Chondrocyte (in vitro differentiated cells): Measurements from ENCODE around the gene NDUFAF2. TPM values are rescaled to one million over a fixed set of nuclear protein-coding genes. Genes with fewer than 3 reads are reported as not detected.

ENCODE experiments used
- DNase-seq: peaks from one replicate; pipeline ENCODE4 v3.0.0; 2021; ENCODE audit warnings: mixed read lengths, low spot score
- H3K27ac Mint-ChIP-seq: one replicate; pipeline ENCODE4 v1.8.0; 2021; ENCODE audit warnings: mild to moderate bottlenecking, moderate library complexity, mixed read lengths; ENCODE audit not compliant: unreplicated experiment
- H3K27me3 Mint-ChIP-seq: 2 replicates; pipeline ENCODE4 v1.8.0; 2021; ENCODE audit warnings: low read depth, mixed read lengths
- H3K36me3 Mint-ChIP-seq: 2 replicates; pipeline ENCODE4 v1.8.0; 2021; ENCODE audit warnings: low read depth, mixed read lengths
- H3K4me1 Mint-ChIP-seq: 2 replicates; pipeline ENCODE4 v1.8.0; 2021; ENCODE audit warnings: low read depth, mild to moderate bottlenecking, mixed read lengths
- H3K4me3 Mint-ChIP-seq: one replicate; pipeline ENCODE4 v1.8.0; 2021; ENCODE audit warnings: mild to moderate bottlenecking, moderate library complexity, mixed read lengths; ENCODE audit not compliant: unreplicated experiment
- H3K9me3 Mint-ChIP-seq: 2 replicates; pipeline ENCODE4 v1.8.0; 2021; ENCODE audit warnings: low read depth, mixed read lengths
- CTCF ChIP-seq: fragments of 200-600 bp; sonication (generic); IDR thresholded peaks from 2 replicates; pipeline ENCODE4 v1.5.0; 2021; ENCODE audit warnings: antibody characterized with exemption, mild to moderate bottlenecking, moderate library complexity
- total RNA-seq: library from RNA; stranded (reverse); gene quantifications from 3 replicates; pipeline ENCODE4 v1.2.1, GENCODE V29; 2021

The NDUFAF2 gene
- total RNA-seq, 1 donor from 2014 or later: 32.9 TPM

DNA sequence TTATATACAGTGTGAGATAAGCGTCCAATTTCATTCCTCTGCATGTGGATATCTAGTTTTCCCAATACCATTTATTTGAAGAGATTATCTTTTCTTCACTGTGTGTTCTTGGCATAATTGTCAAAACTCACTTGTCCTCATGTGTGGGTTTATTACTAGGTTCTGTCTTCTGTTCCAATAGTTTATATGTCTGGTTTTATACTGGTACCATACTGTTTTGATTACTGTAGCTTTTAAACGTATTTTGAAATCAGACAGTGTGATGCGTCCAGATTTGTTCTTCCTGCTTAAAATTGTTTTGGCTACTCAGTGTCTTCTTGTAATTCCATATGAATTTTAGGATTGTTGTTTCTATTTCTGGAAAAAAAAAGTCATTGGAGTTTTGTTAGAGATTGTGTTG, 10.2 kb downstream of the NDUFAF2 start:
- Mint-ChIP-seq H3K4me3 (no peak overlapping the region), H3K9me3 (peaks cover 10% of the 10 kb centered on the region), H3K4me1 (no peaks in the 10 kb centered on the region), H3K27ac (no peak overlapping the region), H3K36me3 (peaks cover 3% of the 10 kb centered on the region), H3K27me3 (no peaks in the 10 kb centered on the region)
- no peak for TF ChIP-seq CTCF
- DNase-seq: no peak

DNA sequence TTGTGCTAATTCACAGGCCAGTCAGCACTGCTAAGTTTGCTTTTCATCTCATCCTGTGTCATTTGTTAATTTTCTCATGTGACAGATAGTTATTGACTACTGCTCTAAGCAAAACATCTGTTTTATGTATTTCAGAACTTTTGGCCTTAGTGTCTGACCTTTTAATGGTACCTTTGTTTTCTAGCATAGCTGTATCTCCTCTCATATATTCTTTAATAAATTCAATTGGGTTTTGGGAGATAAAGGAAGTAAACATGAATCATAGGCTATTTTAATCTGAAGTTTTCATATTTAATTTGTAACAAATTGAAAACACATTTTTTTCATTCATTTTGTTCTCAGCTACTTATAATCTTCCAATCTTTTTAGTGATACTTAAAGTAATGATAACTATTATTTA, 13.1 kb downstream of the NDUFAF2 start:
- Mint-ChIP-seq H3K4me3 (no peak overlapping the region), H3K36me3 (peaks cover 1% of the 10 kb centered on the region)

DNA sequence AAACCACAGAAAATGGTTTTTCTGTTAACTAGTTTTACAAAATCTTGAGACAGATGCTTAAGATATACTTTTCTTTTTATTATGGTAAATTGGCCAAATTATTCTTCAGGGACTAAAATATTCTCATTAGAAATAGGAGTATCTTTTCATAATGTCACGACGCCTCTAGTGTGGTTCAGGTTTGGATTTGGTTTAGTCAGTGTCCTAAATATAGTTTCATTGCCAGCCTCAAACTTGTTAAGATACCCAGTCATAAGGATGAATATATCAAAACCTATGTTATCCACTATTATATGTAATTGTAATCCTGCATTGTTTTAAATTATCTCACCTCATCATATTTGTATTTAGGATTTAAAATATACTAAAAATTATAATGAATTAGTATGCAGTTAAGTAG, 13.7 kb downstream of the NDUFAF2 start:
- H3K4me1 Mint-ChIP-seq: no peaks in the 10 kb centered on the region
- H3K36me3 Mint-ChIP-seq: peaks cover 1% of the 10 kb centered on the region
- H3K4me3 Mint-ChIP-seq: no peak overlapping the region
- no peaks in the 10 kb centered on the region for H3K27me3 Mint-ChIP-seq
- no peak overlapping the region for H3K27ac Mint-ChIP-seq
- H3K9me3 Mint-ChIP-seq: peaks cover 10% of the 10 kb centered on the region
- no peak for DNase-seq
- no peak for TF ChIP-seq CTCF

More for the DNA sequence above, 13.1 kb downstream of the NDUFAF2 start:
- Mint-ChIP-seq H3K9me3 (peaks cover 10% of the 10 kb centered on the region), H3K4me1 (no peaks in the 10 kb centered on the region), H3K27ac (no peak overlapping the region), H3K27me3 (no peaks in the 10 kb centered on the region)
- TF ChIP-seq CTCF: no peak
- DNase-seq: no peak

- H3K4me1 Mint-ChIP-seq: no peaks in the 10 kb centered on the region
- peaks cover 1% of the 10 kb centered on the region for H3K36me3 Mint-ChIP-seq
- peak; percentile 86 for TF ChIP-seq CTCF
- no peaks in the 10 kb centered on the region for H3K27me3 Mint-ChIP-seq
- no peak overlapping the region for H3K27ac Mint-ChIP-seq
- DNase-seq: no peak
- H3K4me3 Mint-ChIP-seq: no peak overlapping the region
- H3K9me3 Mint-ChIP-seq: peaks cover 10% of the 10 kb centered on the region
These were observed 14.2 kb downstream of the NDUFAF2 start for GRCh38 chr5:60959156-60959555.

DNA sequence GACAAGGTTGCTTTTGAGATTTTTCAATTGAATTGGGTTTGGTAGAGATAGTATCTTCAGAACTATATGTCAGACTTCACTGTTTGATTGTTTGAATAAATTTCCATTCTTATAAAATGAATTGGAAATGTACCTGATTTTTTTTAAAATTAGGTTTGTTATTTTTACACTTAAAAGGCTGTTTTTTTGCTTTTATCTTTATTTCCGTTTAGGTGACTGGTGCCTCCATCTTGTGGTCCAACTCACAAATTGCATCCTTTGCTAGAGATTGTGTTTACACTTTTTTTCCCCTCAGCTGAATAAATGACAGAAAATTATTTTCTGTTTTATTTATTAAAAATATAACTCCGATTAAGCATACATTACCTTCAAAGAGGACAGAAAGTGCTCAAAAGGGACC, 15.6 kb downstream of the NDUFAF2 start:
- H3K9me3 Mint-ChIP-seq: peaks cover 8% of the 10 kb centered on the region
- peak; percentile 84 for TF ChIP-seq CTCF

More for the DNA sequence above, 15.6 kb downstream of the NDUFAF2 start:
- Mint-ChIP-seq H3K27ac (no peak overlapping the region), H3K36me3 (no peaks in the 10 kb centered on the region), H3K4me1 (no peaks in the 10 kb centered on the region), H3K4me3 (no peak overlapping the region), H3K27me3 (no peaks in the 10 kb centered on the region)
- no peak for DNase-seq
